Measurements from ENCODE around the gene MYPOP. TPM values are rescaled to one million over a fixed set of nuclear protein-coding genes. Genes with fewer than 3 reads are reported as not detected.

The MYPOP gene
- total RNA-seq, 1 experiment from 2014 or later = 6.8 TPM

DNA sequence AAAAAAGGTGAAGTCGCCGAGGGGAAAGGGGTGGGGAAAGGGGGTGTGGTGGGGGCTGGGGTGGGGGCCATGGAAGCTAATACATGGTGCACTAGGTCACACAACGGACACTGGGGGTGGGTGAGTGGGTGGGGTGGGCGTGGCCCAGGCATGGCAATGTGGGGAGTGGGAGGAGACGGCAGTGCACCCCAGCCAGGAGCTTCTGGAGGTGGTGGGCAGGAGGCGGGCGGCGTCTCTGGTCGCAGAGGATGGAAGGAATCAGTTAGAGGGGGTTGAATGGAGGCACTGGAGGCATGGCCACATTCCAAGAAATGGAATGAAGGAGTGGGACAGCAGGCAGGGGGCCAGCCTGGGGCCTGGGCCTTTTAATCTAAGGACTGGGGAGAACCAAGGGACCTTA, 31.3 kb upstream of the MYPOP start:
- Histone ChIP-seq H3K79me2 (ENCODE audit: low read length) (no peaks in the 10 kb centered on the region), H3K27ac (ENCODE audit: low read length) (no peak overlapping the region), H3K9me3 (ENCODE audit: low read length) (no peaks in the 10 kb centered on the region; the same call in 1 of the 2 replicates), H3K4me1 (ENCODE audit: low read length) (no peaks in the 10 kb centered on the region; the same call in 1 of the 2 replicates), H3K36me3 (ENCODE audit: insufficient read depth, low read length) (no peaks in the 10 kb centered on the region), H3K4me3 (ENCODE audit: low read length) (no peak overlapping the region), H3K9ac (ENCODE audit: low read length) (no peak overlapping the region), H2AFZ (ENCODE audit: low read length) (no peak overlapping the region), H3K27me3 (ENCODE audit: low read length) (no peaks in the 10 kb centered on the region), H4K20me1 (ENCODE audit: insufficient read depth, low read depth, low read length) (no peaks in the 10 kb centered on the region), H3K4me2 (ENCODE audit: low read depth, low read length, poor library complexity, severe bottlenecking) (no peak overlapping the region), H3K9me2 (replicated peaks; ENCODE audit: insufficient read depth, low read length) (no peaks in the 10 kb centered on the region)
- DNase-seq = no peak

- no peak for DNase-seq
- Histone ChIP-seq H3K27ac (ENCODE audit: low read length) (no peak overlapping the region), H3K9me2 (replicated peaks; ENCODE audit: insufficient read depth, low read length) (no peaks in the 10 kb centered on the region), H3K4me2 (ENCODE audit: low read depth, low read length, poor library complexity, severe bottlenecking) (no peak overlapping the region), H3K4me3 (ENCODE audit: low read length) (no peak overlapping the region), H3K79me2 (ENCODE audit: low read length) (no peaks in the 10 kb centered on the region), H3K9ac (ENCODE audit: low read length) (no peak overlapping the region), H3K27me3 (ENCODE audit: low read length) (no peaks in the 10 kb centered on the region), H3K36me3 (ENCODE audit: insufficient read depth, low read length) (no peaks in the 10 kb centered on the region), H2AFZ (ENCODE audit: low read length) (no peak overlapping the region), H3K9me3 (ENCODE audit: low read length) (no peaks in the 10 kb centered on the region), H4K20me1 (ENCODE audit: insufficient read depth, low read depth, low read length) (no peaks in the 10 kb centered on the region), H3K4me1 (ENCODE audit: low read length) (peaks cover 6% of the 10 kb centered on the region)
Measured at GRCh38 chr19:45931055-45931454, 28.6 kb upstream of the MYPOP start.

GRCh38 chr19:45929247-45929646, 26.8 kb upstream of the MYPOP start:
- H3K4me1 ChIP-seq (ENCODE audit: low read length) = peaks cover 6% of the 10 kb centered on the region
- no peak overlapping the region for H3K4me3 ChIP-seq (ENCODE audit: low read length)
- H3K27ac ChIP-seq (ENCODE audit: low read length) = no peak overlapping the region
- H3K9ac ChIP-seq (ENCODE audit: low read length) = no peak overlapping the region
- no peaks in the 10 kb centered on the region for H3K9me3 ChIP-seq (ENCODE audit: low read length)
- H2AFZ ChIP-seq (ENCODE audit: low read length) = no peak overlapping the region
- no peaks in the 10 kb centered on the region for H3K9me2 ChIP-seq (replicated peaks; ENCODE audit: insufficient read depth, low read length)
- H4K20me1 ChIP-seq (ENCODE audit: insufficient read depth, low read depth, low read length) = no peaks in the 10 kb centered on the region
- no peaks in the 10 kb centered on the region for H3K27me3 ChIP-seq (ENCODE audit: low read length)
- H3K4me2 ChIP-seq (ENCODE audit: low read depth, low read length, poor library complexity, severe bottlenecking) = no peak overlapping the region
- H3K79me2 ChIP-seq (ENCODE audit: low read length) = no peaks in the 10 kb centered on the region
- DNase-seq = no peak
- H3K36me3 ChIP-seq (ENCODE audit: insufficient read depth, low read length) = no peaks in the 10 kb centered on the region

DNA sequence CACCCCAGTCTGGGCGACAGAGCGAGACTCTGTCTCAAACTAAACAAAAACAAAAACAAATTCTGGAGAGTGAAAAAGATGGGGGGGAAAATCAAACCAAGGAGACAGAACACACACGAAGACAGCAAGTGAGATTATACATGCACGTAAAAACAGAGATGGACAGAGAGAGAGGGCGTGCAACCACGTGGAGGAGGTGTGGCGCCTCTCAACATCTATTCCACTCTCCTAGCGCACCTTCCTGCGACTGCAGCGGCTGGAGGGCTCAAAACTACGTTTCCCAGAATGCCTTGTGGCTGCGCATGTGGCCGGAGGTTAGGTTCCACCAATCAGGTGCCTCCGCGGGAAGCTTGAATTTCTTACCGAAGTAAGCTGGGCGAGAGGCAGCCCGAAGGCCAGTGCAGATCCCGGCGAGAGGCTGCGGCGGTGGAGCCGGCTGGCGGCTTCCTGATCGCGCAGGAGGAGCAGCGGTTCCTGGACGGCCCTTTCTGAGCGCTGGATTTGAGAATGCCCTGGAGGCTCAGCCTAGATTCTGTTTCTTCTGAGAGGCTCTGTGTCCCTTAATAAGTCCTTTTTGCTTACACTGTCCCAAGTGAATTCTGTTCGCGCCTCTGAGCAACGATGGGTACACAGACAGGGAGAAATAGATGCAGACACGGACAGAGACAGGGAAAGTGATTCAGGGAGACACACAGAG, 25.3 kb upstream of the MYPOP start:
- Histone ChIP-seq H3K4me2 (ENCODE audit: low read depth, low read length, poor library complexity, severe bottlenecking) (peak overlapping the region; percentile 83), H3K27ac (ENCODE audit: low read length) (no peak overlapping the region), H3K36me3 (ENCODE audit: insufficient read depth, low read length) (no peaks in the 10 kb centered on the region), H3K27me3 (ENCODE audit: low read length) (no peaks in the 10 kb centered on the region), H3K9ac (ENCODE audit: low read length) (peak overlapping the region; percentile 69), H3K9me3 (ENCODE audit: low read length) (no peaks in the 10 kb centered on the region), H2AFZ (ENCODE audit: low read length) (peak overlapping the region; percentile 47; the same call in 1 of the 2 replicates), H3K9me2 (replicated peaks; ENCODE audit: insufficient read depth, low read length) (no peaks in the 10 kb centered on the region), H3K79me2 (ENCODE audit: low read length) (no peaks in the 10 kb centered on the region), H3K4me3 (ENCODE audit: low read length) (peak overlapping the region; percentile 63), H3K4me1 (ENCODE audit: low read length) (peaks cover 6% of the 10 kb centered on the region), H4K20me1 (ENCODE audit: insufficient read depth, low read depth, low read length) (no peaks in the 10 kb centered on the region)
- peak; percentile 98 for DNase-seq

DNA sequence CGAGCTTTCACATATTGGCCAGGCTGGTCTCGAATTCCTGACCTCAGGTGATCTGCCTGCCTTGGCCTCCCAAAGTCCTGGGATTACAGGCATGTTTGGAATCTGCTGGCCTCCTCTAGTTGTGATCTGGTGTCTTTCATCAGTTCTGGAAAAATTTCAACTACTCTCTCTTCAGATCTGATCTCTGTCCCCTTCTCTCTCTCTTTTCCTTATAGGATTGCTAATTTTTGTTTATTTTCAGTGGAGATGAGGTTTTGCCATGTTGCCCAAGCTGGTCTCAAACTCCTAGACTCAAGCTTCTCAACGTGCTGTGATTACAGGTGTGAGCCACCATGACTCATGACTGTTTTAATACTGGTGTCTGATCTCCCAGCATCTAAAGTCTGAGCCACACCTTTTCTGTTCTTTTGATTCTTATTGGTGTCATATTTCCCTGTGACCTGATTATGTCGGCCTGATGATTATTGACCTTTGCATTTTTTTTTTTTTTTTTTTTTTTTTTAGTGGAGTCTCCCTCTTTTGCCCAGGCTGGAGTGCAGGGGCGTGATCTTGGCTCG, 22.6 kb upstream of the MYPOP start:
- peaks cover 6% of the 10 kb centered on the region for H3K4me1 ChIP-seq (ENCODE audit: low read length)
- no peak overlapping the region for H3K9ac ChIP-seq (ENCODE audit: low read length)
- H3K27me3 ChIP-seq (ENCODE audit: low read length) = no peaks in the 10 kb centered on the region
- no peaks in the 10 kb centered on the region for H3K79me2 ChIP-seq (ENCODE audit: low read length)
- H3K36me3 ChIP-seq (ENCODE audit: insufficient read depth, low read length) = no peaks in the 10 kb centered on the region
- no peaks in the 10 kb centered on the region for H3K9me3 ChIP-seq (ENCODE audit: low read length)
- no peak overlapping the region for H3K4me2 ChIP-seq (ENCODE audit: low read depth, low read length, poor library complexity, severe bottlenecking)
- H3K27ac ChIP-seq (ENCODE audit: low read length) = no peak overlapping the region
- no peak overlapping the region for H2AFZ ChIP-seq (ENCODE audit: low read length)
- no peaks in the 10 kb centered on the region for H3K9me2 ChIP-seq (replicated peaks; ENCODE audit: insufficient read depth, low read length)
- H4K20me1 ChIP-seq (ENCODE audit: insufficient read depth, low read depth, low read length) = no peaks in the 10 kb centered on the region
- DNase-seq = no peak
- H3K4me3 ChIP-seq (ENCODE audit: low read length) = no peak overlapping the region

DNA sequence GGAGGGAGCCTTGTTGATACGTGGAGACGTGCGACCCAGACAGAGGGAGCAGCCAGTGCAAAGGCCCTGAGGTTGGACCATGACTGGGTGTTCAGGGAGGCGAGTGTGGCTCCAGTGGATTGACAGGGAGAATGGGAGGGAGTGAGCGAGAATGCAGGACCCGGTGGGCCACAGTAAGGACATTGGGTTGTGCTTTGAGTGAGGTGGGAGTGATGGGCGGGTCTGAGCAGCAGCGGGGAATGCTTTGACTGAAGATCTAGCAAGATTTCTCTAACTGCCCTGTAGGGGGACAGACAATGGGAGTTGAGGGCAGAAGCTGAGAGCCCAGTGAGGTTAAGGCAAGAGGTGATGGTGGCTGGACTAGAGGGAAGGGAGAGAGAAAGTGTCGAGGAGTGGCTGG, 19.9 kb upstream of the MYPOP start:
- no peaks in the 10 kb centered on the region for H4K20me1 ChIP-seq (ENCODE audit: insufficient read depth, low read depth, low read length)

DNA sequence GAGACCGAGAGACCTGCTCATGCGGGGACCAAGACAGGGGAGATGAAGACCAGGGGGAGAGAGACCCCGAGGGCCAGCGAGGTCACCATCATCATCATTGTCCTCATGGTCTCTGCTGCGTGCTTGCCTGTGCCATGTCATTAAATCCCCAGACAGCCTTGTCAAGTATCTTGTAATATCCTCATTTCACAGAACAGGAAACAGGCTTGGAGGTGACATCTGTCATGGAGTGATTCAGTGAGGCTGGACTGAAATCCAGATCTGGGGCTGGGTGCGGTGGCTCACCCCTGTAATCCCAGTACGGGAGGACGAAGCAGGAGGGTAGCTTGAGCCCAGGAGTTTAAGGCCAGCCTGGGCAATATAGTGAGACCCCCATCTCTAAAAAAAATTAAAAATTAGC, 18.0 kb upstream of the MYPOP start:
- Histone ChIP-seq H3K36me3 (ENCODE audit: insufficient read depth, low read length) (no peaks in the 10 kb centered on the region), H3K79me2 (ENCODE audit: low read length) (no peaks in the 10 kb centered on the region), H3K9ac (ENCODE audit: low read length) (no peak overlapping the region), H3K9me3 (ENCODE audit: low read length) (no peaks in the 10 kb centered on the region), H3K4me2 (ENCODE audit: low read depth, low read length, poor library complexity, severe bottlenecking) (no peak overlapping the region), H3K27me3 (ENCODE audit: low read length) (no peaks in the 10 kb centered on the region), H3K4me1 (ENCODE audit: low read length) (no peaks in the 10 kb centered on the region), H3K27ac (ENCODE audit: low read length) (no peak overlapping the region), H3K9me2 (replicated peaks; ENCODE audit: insufficient read depth, low read length) (no peaks in the 10 kb centered on the region), H2AFZ (ENCODE audit: low read length) (no peak overlapping the region), H3K4me3 (ENCODE audit: low read length) (no peak overlapping the region), H4K20me1 (ENCODE audit: insufficient read depth, low read depth, low read length) (no peaks in the 10 kb centered on the region)
- DNase-seq = no peak

More for the DNA sequence above, 19.9 kb upstream of the MYPOP start:
- no peak overlapping the region for H3K27ac ChIP-seq (ENCODE audit: low read length)
- no peak overlapping the region for H2AFZ ChIP-seq (ENCODE audit: low read length)
- no peaks in the 10 kb centered on the region for H3K4me1 ChIP-seq (ENCODE audit: low read length)
- H3K4me2 ChIP-seq (ENCODE audit: low read depth, low read length, poor library complexity, severe bottlenecking) = no peak overlapping the region
- DNase-seq = peak; percentile 79
- no peak overlapping the region for H3K9ac ChIP-seq (ENCODE audit: low read length)
- no peaks in the 10 kb centered on the region for H3K79me2 ChIP-seq (ENCODE audit: low read length)
- no peaks in the 10 kb centered on the region for H3K9me3 ChIP-seq (ENCODE audit: low read length)
- H3K9me2 ChIP-seq (replicated peaks; ENCODE audit: insufficient read depth, low read length) = no peaks in the 10 kb centered on the region
- no peaks in the 10 kb centered on the region for H3K27me3 ChIP-seq (ENCODE audit: low read length)
- H3K4me3 ChIP-seq (ENCODE audit: low read length) = no peak overlapping the region
- H3K36me3 ChIP-seq (ENCODE audit: insufficient read depth, low read length) = no peaks in the 10 kb centered on the region

GRCh38 chr19:45919678-45920077, 17.3 kb upstream of the MYPOP start:
- Histone ChIP-seq H2AFZ (ENCODE audit: low read length) (no peak overlapping the region), H3K4me1 (ENCODE audit: low read length) (no peaks in the 10 kb centered on the region), H3K79me2 (ENCODE audit: low read length) (no peaks in the 10 kb centered on the region), H4K20me1 (ENCODE audit: insufficient read depth, low read depth, low read length) (no peaks in the 10 kb centered on the region), H3K27me3 (ENCODE audit: low read length) (no peaks in the 10 kb centered on the region), H3K36me3 (ENCODE audit: insufficient read depth, low read length) (no peaks in the 10 kb centered on the region), H3K4me2 (ENCODE audit: low read depth, low read length, poor library complexity, severe bottlenecking) (no peak overlapping the region), H3K27ac (ENCODE audit: low read length) (no peak overlapping the region), H3K4me3 (ENCODE audit: low read length) (no peak overlapping the region), H3K9ac (ENCODE audit: low read length) (no peak overlapping the region), H3K9me3 (ENCODE audit: low read length) (no peaks in the 10 kb centered on the region), H3K9me2 (replicated peaks; ENCODE audit: insufficient read depth, low read length) (no peaks in the 10 kb centered on the region)
- no peak for DNase-seq
